ENCODE measurements around the gene EFL1.
A peak's percentile ranks its signal among the peaks of the same experiment; 100 is the strongest.

The EFL1 gene

GRCh38 chr15:82146990-82147461 is 115.5 kb downstream of the EFL1 start:
- DNase-seq, result no peak

DNA sequence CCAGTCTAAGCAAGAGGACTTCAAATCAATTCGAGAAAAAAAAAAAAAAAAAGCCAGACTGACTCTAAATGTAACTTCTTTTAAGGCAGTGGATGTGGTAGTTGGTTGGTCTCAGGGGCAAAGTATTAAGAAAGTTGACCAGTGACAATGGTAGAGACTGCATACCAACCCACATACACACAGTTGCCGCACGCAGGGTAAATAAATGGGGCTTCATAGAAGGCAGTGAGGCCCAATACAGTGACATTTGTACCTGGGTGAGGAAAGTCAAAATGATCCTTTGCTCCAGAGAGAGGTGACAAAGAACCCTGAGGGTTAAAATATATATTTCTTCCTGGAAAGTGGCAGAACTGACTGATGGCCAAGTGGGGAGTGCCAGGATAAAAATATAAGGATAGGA is 116.0 kb downstream of the EFL1 start:
- no peak for DNase-seq

- no peak for DNase-seq
These were observed 118.8 kb downstream of the EFL1 start for GRCh38 chr15:82143390-82144385.

DNA sequence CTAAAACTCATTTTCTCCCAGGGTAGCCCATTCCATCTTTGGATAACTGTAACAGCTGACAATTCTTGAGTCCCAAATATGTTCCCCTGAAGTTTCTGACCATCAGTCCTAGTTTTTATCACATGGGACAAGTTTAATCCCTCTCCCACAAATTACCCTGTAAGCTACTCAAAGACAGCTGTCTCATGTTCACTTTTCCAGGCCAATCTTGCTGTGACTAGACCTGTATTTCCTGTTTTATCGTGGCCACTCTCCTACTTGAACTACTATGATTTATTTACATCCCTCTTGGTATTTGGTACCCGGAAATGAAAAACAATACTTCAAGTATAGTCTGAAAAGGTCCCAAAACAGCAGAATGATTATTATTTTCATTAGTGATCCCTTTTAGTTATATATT is 121.6 kb downstream of the EFL1 start:
- no peak for DNase-seq

DNA sequence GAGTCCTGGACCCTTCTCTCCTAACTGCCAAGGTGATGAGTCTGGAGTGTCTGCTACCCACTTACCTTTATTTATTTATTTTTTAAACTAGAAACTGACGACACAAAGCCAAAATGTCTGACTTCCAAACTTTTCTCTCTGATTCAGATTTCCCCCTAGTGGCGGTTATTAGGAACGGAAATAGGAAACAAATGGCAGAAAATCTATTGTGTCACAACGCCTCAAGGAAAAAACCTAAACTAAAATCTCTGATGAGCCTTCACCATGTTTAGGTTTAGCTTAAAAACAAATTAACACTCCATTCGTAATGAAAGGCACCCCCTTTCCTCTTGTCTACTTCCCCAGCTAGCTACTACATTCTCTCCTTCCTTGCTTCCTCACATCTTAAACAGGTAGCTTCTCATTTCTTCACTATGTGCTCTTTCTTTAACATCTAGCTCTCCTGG is 122.7 kb downstream of the EFL1 start:
- peak in 1 of 5 donors; percentile 4 for DNase-seq

DNA sequence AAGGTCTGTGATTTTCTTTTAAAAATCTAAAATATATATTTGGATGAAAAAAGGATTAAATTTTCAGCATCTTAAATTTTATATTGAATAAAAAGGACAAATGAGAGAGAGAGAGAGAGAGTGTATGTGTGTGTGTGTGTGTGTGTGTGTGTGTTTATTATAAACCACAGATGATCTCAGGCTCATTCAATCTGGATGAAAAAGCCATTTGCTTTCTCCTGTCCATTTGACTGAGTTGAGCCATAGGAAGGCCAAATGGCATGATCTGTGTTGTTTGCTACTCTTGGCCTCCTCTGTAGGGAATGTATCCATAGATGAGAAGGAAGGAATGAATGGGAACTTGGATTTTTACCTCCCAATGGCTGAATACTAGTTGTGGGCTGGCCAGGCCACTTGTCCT is 124.2 kb downstream of the EFL1 start:
- no peak for DNase-seq

GRCh38 chr15:82137261-82137660 is 125.3 kb downstream of the EFL1 start:
- DNase-seq, result no peak

DNA sequence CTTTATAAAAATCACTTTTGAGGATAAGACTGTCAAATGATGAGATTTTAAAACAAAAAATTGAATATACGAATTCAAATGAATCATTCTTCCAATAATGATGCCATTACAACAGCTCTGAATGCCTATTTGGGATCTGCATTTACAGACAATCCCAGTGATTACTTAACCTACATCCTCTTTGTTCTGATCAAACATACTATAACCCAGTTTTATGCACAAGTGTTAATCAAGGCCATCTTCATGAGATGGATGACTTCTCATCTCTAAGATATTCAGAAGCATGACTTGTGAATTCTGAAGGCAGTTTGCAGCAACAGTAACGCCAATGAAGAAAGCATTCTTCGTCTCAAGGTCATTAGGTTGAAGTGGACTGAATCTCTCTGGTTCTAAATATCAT is 126.4 kb downstream of the EFL1 start:
- DNase-seq, result no peak

GRCh38 chr15:82135638-82136037 is 126.9 kb downstream of the EFL1 start:
- DNase-seq, result no peak

DNA sequence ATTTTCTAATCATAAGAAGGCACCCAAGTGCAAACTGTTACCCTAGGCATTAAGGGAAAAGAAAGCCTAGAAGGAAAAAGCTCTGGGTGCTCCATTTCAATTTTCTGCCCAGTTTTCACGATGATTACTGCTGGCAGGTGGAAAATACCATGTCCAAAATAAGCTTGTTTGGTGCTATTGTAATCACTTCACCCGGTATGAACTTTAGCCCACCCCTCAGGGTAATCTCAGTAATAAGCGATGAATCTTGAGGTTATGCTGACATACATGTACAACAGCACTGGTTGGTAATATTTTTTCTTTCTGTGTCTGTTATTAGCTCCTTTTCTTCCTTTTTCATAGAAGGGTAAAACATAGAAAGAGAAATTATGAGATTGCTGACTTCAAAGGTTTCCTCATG is 128.1 kb downstream of the EFL1 start:
- no peak for DNase-seq

- DNase-seq, result no peak
These were observed 129.3 kb downstream of the EFL1 start for GRCh38 chr15:82133251-82133650.

- DNase-seq, result no peak
These were observed 129.8 kb downstream of the EFL1 start for GRCh38 chr15:82132742-82133141.

DNA sequence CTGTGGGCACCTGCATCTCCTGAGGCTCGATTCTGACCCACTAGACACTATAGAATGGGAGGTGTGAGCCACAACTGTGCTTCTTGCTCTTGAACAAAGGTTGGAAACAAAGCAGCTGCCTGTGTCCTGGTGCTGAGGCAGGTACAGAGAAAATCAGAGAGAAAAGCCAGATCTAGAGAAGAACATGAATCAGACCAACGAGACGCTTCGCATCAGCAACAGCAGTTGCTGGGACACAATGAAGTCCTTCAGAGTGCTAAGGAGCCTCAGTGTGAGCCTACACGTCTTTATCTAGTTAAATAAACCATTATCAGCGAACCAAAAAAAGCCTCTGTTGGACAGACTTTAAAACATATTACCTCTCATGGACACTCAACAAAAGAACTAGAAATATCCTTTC is 130.4 kb downstream of the EFL1 start:
- DNase-seq, result no peak

GRCh38 chr15:82130248-82130647 is 132.3 kb downstream of the EFL1 start:
- DNase-seq, result no peak

GRCh38 chr15:82129761-82130160 is 132.8 kb downstream of the EFL1 start:
- no peak for DNase-seq

- DNase-seq, result no peak
These were observed 133.3 kb downstream of the EFL1 start for GRCh38 chr15:82129149-82129692.

- peak in 1 of 5 donors; percentile 12 for DNase-seq
These were observed 134.0 kb downstream of the EFL1 start for GRCh38 chr15:82128401-82129148.

DNA sequence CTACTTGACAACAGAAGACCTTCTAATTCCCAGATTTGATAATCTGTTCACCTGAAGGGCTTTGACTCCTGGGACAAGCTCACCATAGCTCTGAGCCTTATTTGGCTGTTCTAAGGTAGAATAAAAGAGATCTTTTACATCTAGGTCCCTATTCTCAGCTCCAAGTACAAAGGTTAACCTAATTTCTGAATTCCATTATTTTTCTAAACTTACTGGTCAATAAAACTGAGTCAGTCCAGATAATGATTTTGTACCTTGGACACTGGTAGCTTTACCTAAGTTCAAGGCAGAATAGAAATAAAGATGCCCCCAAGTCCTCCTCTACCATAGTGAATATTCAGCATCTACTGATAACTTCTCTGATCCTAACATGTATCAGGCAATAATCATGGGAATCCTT is 135.0 kb downstream of the EFL1 start:
- no peak for DNase-seq

DNA sequence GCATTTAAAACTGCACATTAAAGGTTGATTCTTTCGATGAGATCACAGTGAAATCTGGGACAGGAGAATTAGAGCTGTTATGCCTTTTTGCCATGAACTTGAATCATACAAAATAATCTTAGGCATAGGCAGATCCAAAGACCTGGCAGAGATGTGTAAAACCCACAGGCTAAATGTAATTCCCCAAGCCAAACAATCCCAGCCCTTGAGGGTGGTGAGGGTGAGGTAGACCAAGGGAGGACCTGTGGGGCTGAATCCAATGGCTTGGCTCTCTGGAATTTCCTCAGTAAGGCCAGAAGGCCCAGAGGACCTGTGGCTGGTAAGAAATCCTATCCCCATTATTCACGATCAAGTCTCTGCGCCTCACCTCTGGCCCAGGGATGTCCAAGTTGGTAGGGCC is 136.2 kb downstream of the EFL1 start:
- DNase-seq, result no peak

- DNase-seq, result no peak
These were observed 137.9 kb downstream of the EFL1 start for GRCh38 chr15:82124331-82125263.

DNA sequence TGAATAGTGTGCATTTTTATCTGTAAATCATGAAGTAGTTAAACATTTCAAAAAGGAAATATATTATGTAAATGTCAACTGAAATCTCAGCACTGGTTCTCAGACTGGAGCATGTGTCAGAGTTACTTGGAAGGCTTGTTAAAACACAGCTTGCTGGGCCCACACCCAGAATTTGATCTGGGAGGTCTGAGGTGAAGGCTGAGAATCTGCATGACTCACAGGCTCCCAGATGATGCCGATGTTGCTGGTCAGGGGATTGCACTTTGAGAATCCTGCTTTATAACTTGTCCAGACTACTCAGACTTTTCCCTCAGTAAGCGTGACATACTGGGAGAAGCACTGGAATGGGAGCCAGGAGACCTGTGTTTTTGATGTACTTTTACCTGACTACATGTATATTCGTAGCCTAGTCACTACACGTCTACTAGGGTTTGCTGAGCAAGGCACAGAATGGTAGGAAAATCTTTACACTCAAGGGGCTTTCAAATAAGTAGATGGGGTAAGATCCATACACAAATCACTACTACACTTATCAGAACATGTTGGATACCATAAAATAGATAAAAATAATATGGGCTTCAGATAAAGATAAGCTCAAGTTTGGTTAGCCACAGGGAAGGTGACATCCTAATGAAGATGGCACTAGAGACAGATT is 139.7 kb downstream of the EFL1 start:
- no peak for DNase-seq

- DNase-seq, result no peak
These were observed 144.5 kb downstream of the EFL1 start for GRCh38 chr15:82118040-82118439.

Data from T-helper 1 cell (primary cell).